Activated CD8-positive, alpha-beta memory T cell treated with anti-CD3 and anti-CD28 coated beads, Interleukin-2, amount 50 U/mL, for 24 hours (primary cell): Measurements from ENCODE around the gene PLVAP.

Experiments
- DNase-seq: peaks from one replicate; pipeline ENCODE4 v3.0.0-alpha.2; 2020; ENCODE audit errors: extremely low read depth

PLVAP gene

DNA sequence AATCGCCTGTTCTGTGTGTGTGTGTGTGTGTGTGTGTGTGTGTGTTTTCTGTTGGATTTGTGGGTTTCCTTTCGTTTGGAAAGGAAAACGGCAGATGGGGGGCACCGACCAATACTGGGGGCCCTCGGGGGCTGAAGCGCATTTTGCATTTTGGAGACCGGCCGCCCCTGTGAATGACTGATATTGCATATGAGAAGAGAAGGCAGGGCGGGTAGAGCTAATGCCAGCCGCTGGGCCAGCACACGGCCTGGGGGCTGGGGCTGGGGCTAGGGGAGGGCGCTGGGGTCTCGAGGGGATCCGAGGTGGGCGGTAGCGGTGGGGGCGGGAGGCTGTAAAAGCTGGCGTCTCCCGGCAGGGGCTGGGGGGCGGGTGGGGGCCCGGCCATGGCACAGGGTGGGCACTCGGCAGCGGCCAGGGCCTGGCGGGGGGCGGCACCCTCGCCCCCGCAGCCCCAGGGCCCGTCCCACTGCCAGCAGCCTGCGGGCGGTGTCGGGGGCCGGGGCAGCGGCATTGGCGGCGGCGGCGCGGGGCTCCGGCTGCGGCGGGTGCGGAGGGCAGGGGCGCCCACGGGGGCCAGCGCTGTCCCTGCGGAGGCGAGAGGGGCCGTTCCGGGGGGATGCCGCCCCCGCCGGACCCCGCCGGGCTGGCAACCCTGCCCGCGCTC lies 53.7 kb downstream of the PLVAP start:
- DNase-seq = no peak

DNA sequence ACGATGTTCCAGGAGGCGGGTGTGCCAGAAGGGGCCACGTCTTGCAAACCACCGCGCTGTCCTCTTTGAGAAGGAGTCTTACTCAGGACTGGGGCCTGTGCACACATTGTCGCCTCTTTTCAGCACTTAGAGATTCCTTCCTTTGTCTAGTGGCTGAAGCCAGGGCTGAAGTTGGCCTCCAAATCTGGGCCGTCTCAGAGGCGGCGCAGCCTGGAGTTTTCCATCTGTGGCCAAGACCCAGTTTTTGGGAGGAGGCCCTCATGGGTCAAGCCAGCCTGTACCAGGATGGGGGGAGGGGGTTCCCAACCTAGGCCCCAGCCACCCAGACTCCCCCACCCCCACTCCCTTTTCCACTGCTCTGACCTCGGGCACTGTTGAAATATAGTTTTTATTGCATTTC lies 54.3 kb downstream of the PLVAP start:
- DNase-seq = no peak

DNA sequence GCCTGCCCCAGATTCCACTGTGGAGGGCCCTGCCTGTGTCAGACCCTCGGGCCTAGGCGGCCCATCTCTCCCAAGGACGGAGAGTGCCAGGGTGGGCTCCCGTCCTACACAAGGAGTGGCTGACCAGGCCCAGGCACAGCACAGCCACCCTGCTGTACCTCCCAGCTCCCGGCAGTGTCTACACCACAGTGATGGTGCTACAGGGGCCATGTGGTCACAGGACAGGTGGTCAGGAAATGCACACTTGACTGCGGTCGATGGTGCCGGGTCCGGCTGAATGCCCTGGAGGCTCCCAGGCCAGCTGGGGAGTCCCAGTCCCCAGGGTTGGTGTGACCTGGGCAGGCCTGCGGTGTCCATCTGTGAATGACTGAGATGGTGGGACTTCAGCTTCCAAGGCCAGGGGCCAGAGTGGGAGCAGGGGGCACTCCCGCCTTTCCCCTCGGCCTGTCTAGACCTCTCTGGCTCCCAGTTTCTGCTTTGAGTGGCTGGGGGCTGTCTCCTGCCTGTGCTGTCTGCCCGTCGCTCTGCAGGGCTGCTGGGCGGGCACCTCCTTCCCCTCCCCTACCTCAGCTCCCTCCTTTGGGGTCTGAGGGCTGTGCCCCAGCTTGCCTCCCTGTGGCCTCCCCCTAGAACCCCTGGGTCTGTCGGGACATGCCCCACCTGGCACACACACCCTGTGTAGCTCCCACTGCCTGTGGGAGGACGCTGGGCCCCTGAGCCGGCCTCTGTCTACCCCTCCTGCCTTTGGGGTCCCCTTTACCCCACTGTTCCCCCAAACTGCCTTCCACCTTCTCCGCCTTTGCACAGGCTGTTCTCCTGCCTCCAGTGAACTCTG lies 55.3 kb downstream of the PLVAP start:
- no peak for DNase-seq

DNA sequence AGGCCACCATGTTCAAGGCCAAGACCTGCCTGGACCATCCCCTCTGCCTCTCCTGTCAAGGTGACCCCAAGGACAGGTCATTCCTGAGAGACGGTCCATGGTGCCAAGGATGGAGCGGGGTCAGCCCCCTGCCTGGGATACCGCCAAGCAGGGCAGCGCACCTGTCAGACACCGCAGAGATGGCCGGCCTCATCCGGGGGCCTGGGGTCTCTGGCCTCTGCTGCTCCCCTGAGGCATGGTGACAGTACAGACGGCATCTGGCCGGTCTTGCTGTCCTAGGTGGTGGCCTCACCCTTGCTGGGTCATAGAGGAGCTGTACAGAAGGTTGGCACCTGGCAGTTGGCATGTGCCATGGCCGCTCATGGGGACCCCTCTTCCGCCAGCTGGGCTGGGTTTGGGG lies 56.7 kb downstream of the PLVAP start:
- no peak for DNase-seq

DNA sequence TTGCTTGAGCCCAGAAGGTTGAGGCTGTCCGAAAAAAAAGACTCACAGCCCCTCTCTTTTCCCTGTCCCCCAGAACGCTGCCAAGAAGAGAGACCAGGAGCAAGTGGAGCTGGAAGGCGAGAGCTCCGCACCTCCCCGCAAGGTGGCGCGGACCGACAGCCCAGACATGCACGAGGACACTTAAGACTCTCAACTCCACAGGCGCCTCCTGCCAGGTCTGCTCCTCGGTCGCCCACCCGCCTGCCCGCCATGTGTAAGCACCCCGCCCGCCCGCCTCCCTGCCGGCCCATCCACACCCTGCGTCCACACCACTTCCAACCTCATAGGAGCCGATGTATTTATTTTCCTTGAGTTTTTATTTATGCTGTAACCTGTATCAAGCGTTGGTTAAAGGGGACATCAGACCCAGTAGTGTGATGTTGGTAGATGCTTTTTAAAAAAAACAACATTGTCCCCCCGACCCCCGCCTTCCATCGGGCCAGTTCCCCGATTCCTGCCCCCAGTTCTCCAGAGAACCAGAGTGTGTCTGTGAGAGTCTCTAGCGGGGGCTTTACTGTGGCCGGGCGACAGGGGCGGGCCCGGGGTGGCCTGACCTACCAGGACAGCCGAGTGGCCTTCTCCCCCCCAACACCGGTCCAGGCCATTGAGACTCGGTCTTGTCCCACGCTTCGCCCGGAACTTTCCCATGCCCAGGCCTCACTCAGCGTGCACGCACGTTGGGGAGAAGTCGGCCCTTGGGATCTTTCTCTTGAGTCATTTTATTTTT lies 57.5 kb downstream of the PLVAP start:
- DNase-seq = no peak

- DNase-seq = no peak
These were observed 58.2 kb downstream of the PLVAP start for GRCh38 chr19:17318966-17319365.

DNA sequence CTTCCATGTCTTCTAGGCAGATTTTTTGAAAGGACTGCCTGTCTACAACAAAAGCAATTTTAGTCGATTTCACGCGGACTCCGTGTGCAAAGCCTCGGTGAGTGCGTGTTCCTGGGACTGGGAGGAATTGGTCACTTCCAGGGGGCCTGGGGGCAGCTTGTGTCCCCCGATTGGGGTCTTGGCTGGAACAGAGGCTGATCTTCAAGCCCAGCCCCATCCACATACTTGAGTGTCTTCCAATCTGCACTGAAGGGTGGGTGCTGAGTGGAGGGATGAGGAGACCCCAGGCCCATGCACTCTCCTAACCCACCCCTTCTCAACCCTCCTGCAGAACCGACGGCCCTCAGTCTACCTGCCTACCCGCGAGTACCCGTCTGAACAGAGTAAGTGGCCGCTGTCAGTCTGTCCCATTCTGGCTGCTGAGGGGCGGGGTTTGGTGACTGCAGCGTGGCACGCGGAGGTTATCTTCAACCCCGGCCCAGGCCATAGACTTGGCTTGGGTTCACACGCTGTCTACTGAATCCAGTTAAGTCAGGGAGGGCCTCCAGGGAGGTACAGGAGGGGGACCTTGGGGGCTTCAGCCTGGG lies 63.0 kb downstream of the PLVAP start:
- no peak for DNase-seq

- DNase-seq = no peak
These were observed 64.7 kb downstream of the PLVAP start for GRCh38 chr19:17312189-17313113.

GRCh38 chr19:17311455-17312188 lies 65.5 kb downstream of the PLVAP start:
- DNase-seq = no peak

DNA sequence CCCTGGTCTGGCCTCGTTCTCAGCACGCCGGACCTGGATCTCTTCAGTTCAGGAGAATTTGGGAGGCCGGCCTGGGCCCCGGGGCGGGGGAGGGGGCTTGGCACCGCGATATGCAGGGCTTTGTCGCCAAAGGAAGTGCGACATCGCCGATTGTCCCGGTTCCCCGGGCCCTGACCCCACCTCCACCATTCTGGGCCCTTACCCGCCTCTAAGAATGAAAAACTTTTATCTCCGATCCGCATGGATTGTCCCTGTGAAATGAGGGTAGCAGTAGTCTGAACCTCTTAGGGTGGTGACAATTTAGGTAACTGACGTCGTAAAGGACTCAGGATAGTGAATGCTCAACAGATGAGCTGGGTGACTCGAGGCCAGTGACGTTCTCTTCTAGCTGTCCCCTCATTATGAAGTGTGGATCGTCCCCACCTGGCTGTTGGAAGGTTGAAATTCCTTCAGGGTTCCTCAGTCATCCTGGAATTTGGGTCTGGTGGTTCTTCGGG lies 67.1 kb downstream of the PLVAP start:
- DNase-seq = no peak

DNA sequence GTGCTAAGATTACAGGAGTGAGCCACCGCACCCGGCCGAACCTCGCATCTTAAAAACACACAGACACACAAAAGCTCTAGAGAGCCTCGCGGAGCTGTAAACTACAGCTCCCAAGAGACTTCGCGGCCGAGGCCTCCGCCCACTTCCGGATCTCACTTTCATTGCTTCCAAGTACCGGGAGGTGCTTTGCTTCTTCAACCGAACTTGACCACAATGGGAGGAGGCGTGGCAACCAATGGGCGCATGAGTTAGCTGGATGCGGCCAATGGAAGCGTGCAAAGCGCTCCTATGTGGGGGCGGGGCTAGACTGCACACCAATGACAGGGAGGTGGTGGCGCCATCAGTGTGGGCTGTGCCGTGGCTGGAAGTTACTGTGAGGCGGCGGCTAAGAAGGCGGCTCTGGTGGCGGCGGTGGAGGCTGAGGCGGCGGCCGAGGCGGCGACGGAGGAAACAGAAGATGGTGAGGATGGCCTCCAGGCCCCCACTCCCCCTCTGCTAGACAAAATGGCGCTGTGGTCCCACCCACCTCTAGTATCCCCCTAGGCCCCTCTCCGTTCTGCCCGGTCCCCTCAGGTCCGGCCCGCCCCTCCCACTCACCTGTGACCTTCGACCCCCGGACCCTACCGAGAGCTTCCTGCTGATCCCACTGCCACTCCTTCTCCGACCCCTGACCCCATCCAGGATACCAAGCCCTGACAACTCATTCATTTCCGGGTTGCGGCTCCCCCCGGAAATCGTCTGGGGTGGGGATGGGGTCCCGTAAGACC lies 67.8 kb downstream of the PLVAP start, which contains the start of gene DDA1:
TSS of gene DDA1 (plus strand) at position 366 of the 767 bp plus-strand sequence. CDS start at position 458, 92 bp downstream.
- peak; percentile 98 for DNase-seq

DNA sequence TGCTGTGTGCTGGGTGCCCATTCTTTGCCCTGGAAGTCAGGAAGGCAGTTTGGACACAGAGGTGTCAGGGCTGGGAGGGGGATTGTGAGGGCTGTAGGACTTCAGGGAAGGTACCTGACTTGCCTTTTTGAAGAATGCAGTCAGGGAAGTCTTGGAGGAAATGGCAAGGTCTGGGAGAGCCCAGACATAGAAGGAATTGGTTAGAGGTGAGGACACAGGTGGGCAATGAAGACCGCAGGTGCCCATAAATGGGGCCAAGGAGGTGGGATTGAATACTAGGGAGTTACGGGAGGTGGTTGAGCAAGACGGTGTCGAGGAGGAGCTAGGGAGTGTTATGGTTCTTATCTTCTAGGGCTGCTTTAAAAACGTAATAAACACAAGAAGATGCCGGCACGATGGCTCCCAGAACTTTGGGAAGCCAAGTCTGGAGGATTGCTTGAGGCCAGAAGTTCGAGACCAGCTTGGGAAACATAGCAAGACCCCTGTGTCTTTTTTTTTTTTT lies 69.2 kb downstream of the PLVAP start:
- DNase-seq = no peak

- DNase-seq = no peak
These were observed 70.8 kb downstream of the PLVAP start for GRCh38 chr19:17306285-17306714.

DNA sequence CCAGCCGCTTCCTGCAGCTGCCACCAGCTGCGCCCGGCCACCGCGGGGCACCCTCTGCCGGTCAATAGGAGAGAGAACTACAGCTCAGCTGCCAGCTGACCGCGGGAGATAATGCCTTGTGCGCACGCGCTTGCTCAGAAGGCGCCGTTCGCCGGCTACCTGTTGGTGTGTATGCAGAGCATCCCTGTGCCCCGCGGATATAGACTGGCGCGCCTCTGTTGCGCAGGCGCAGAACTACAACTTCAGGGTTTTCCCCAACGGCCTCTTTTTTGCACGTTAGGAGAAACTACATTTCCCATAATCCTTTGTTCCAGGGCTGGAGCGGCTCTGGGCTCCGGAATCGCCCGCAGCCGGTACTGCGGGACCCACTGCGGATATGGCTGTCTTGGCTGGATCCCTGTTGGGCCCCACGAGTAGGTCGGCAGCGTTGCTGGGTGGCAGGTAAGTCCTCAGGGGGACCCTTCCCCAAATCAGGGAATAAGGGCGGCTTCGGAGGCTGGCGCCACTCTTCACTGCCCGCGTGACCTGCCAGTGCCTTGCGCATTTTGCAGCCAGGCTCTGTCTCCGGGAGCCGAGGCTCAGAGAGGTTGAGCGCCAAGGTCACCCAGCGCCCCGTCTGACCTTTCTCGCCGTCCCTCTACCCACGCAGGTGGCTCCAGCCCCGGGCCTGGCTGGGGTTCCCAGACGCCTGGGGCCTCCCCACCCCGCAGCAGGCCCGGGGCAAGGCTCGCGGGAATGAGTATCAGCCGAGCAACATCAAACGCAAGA lies 71.4 kb downstream of the PLVAP start, which contains the start of gene MRPL34:
TSS of gene MRPL34 (plus strand) at position 356 of the 768 bp plus-strand sequence. CDS start at position 377, 21 bp downstream.
- DNase-seq = peak; percentile 91

DNA sequence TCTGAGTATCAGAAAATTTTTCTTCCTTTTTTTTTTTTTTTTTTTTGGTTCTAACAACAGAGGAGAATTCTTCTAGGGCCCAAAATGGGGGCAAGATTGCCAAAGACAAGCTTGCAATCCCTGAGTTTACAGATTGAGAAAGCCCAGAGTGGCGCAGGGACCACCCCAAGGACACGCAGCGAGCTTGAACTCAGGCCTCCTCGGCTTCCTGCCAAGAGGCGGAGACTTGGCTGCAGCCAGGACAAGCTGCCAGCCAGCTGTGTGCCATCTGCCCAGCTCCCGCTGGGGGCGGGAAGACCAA lies 72.0 kb downstream of the PLVAP start:
- no peak for DNase-seq

DNA sequence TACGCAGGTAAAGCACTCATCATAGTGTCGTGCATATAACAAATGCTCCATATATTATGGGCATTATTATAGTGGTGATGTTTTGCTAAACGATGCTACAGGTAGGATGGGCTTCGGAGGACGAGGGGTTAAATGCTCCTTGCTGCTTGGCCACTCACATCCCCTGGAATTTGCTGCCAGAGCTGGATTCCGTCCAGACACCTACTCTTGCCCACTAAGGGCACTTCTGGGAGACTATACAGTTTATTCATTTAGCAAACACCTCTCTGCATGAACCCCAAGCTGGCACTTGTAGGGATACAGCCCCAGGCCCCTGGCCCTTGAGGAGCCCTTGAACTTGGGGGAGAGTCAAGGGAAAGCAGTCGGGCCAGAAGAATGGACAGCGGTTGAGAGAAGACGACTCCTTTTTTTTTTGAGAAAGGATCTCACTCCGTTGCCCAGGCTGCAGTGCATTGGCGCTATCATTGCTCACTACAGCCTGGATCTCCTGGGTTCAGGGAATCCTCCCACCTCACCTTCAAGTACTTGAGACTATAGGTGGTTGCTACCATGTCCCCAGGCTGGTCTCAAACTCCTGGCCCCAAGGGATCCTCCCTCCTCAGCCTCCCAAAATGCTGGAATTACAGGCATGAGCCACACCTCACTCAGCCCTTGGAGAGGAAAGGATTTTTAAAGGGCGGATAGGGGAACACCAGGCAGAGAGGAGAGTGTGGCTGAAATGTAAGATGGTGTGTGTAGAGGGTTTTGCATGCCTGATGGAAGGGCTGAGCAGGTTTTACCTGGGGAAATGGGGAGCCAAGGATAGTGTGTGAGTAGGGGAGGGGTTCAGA lies 72.5 kb downstream of the PLVAP start:
- no peak for DNase-seq

- no peak for DNase-seq
These were observed 73.2 kb downstream of the PLVAP start for GRCh38 chr19:17303940-17304267.
